DOHH2 (cell line): ENCODE data around the gene NELFCD.

Experiments used
- H3F3A ChIP-seq: fragments of 200-600 bp; sonication (generic), shearing (Covaris generic); 2 replicates; pipeline ENCODE4 v1.6.0; 2016; ENCODE audit warnings: antibody characterized with exemption, mild to moderate bottlenecking; ENCODE audit not compliant: control insufficient read depth, insufficient read depth
- H3K27ac ChIP-seq: fragments of 200-600 bp; sonication (generic); 2 replicates; pipeline ENCODE4 v1.5.1; 2014; ENCODE audit warnings: low read depth, mild to moderate bottlenecking, low read length, moderate library complexity
- H3K27me3 ChIP-seq: fragments of 200-600 bp; sonication (generic); 2 replicates; pipeline ENCODE4 v1.6.1; 2014; ENCODE audit warnings: mild to moderate bottlenecking, low read length, mixed read lengths; ENCODE audit not compliant: control insufficient read depth
- H3K36me3 ChIP-seq: fragments of 200-600 bp; sonication (generic); 2 replicates; pipeline ENCODE4 v1.6.1; 2014; ENCODE audit warnings: mild to moderate bottlenecking, low read length, moderate library complexity, mixed read lengths; ENCODE audit not compliant: control insufficient read depth
- H3K4me1 ChIP-seq: fragments of 200-600 bp; sonication (generic); 2 replicates; pipeline ENCODE4 v1.6.1; 2014; ENCODE audit warnings: mild to moderate bottlenecking, low read length, mixed read lengths; ENCODE audit not compliant: control insufficient read depth
- H3K4me2 ChIP-seq: fragments of 200-600 bp; sonication (generic); 2 replicates; pipeline ENCODE4 v1.6.0; 2014; ENCODE audit warnings: mild to moderate bottlenecking, low read length, moderate library complexity
- H3K4me3 ChIP-seq: fragments of 200-600 bp; sonication (generic); 2 replicates; pipeline ENCODE4 v1.5.1; 2014; ENCODE audit warnings: mild to moderate bottlenecking, low read length, mixed read lengths
- H3K79me2 ChIP-seq: fragments of 200-600 bp; sonication (generic); 2 replicates; pipeline ENCODE4 v1.6.1; 2014; ENCODE audit warnings: mild to moderate bottlenecking, low read length, mixed read lengths; ENCODE audit not compliant: control insufficient read depth
- H3K9me2 ChIP-seq: fragments of 200-600 bp; sonication (generic); replicated peaks from 2 replicates; pipeline ENCODE4 v1.6.1; 2014; ENCODE audit warnings: mild to moderate bottlenecking, low read length, mixed read lengths; ENCODE audit not compliant: control insufficient read depth
- H3K9me3 ChIP-seq: fragments of 200-600 bp; sonication (generic); 2 replicates; pipeline ENCODE4 v1.6.1; 2014; ENCODE audit warnings: antibody characterized with exemption, low read length, mixed read lengths; ENCODE audit not compliant: control insufficient read depth, insufficient read depth
- H4K20me1 ChIP-seq: fragments of 200-600 bp; sonication (generic); 2 replicates; pipeline ENCODE4 v1.6.0; 2014; ENCODE audit warnings: low read depth, mild to moderate bottlenecking, antibody characterized with exemption, low read length, moderate library complexity; ENCODE audit not compliant: control insufficient read depth, insufficient read depth
- EZH2phosphoT487 ChIP-seq: fragments of 200-600 bp; sonication (generic); IDR thresholded peaks from 2 replicates; pipeline ENCODE4 v1.6.1; 2017; ENCODE audit warnings: borderline replicate concordance, mild to moderate bottlenecking, antibody characterized with exemption, low read length, moderate library complexity, mixed read lengths
- TF ChIP-seq, protein P1 (sequence below): fragments of 200-600 bp; sonication (generic); IDR thresholded peaks from one replicate; pipeline ENCODE4 v1.5.1; 2014; ENCODE audit warnings: antibody characterized with exemption, mild to moderate bottlenecking, low read depth, low read length; ENCODE audit not compliant: poor library complexity, severe bottlenecking

Gene NELFCD

DNA sequence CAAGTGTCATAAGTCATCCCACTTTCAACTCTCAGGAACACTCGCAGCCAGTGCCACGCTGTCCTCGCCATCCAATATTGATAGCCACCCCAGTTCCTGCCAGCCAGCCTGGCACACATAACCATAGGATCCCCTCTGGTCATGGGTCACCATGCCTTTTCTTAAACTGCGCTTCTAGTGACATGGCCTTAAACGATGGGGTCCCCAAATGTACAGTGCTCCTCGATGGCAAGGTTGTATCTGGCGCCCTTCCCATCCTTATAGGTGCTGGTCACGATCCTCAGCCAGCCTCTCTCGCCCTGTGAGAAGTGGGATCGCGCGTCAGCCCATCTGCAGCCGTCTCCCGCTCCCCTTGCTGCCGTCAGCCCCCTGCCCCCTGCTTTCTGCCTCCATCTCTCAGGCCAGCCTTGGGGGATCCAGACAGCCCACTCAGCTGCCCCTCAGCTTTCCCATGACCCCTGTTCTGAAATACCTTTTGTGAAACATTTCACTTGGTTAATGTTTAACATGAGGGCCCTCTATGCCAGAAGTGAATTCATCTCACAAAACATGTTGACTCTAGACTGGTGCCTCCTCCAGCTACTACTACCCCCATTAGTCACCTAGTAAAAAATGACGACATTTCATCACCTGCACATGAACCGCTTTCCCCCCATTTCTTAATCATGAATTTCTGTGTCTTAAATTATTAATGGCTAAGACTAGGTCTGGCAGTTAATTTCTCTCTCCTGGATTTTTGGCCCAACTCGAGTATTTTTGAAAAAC is 14.6 kb downstream of the NELFCD start:
- TF ChIP-seq EZH2phosphoT487: no peak
- TF ChIP-seq, protein P1, sequence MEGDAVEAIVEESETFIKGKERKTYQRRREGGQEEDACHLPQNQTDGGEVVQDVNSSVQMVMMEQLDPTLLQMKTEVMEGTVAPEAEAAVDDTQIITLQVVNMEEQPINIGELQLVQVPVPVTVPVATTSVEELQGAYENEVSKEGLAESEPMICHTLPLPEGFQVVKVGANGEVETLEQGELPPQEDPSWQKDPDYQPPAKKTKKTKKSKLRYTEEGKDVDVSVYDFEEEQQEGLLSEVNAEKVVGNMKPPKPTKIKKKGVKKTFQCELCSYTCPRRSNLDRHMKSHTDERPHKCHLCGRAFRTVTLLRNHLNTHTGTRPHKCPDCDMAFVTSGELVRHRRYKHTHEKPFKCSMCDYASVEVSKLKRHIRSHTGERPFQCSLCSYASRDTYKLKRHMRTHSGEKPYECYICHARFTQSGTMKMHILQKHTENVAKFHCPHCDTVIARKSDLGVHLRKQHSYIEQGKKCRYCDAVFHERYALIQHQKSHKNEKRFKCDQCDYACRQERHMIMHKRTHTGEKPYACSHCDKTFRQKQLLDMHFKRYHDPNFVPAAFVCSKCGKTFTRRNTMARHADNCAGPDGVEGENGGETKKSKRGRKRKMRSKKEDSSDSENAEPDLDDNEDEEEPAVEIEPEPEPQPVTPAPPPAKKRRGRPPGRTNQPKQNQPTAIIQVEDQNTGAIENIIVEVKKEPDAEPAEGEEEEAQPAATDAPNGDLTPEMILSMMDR: no peak
- no peak overlapping the region for H3K4me3 ChIP-seq
- H3K36me3 ChIP-seq: peaks cover 90% of the 10 kb centered on the region
- peaks cover 13% of the 10 kb centered on the region for H3K79me2 ChIP-seq
- H3K27me3 ChIP-seq: no peaks in the 10 kb centered on the region
- no peak overlapping the region for H3K4me2 ChIP-seq
- peaks cover 43% of the 10 kb centered on the region for H3F3A ChIP-seq
- H3K9me3 ChIP-seq: no peaks in the 10 kb centered on the region
- H3K27ac ChIP-seq: no peak overlapping the region
- no peaks in the 10 kb centered on the region; the same call in 1 of the 2 replicates for H4K20me1 ChIP-seq
- H3K9me2 ChIP-seq: no peaks in the 10 kb centered on the region
- H3K4me1 ChIP-seq: peaks cover 19% of the 10 kb centered on the region

DNA sequence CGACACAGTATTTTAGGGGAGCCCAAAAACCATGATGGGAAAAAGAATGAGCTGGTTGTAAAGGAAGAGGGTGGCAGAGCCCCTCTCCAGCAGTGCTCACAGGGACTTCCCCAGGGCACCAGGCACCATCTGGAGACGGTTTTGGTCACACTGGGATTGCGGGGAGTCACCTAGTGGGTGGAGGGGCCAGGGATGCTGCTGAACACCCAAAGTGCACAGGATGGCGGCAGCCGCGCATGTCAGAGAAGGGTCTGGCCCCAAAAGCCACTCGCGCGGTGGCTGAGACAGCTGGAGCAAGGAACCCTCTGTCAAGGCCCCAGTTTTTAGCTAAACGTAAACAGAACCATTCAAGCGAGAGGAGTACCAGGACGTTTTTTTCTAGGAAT is 15.2 kb downstream of the NELFCD start:
- TF ChIP-seq, protein P1: no peak
- no peak for TF ChIP-seq EZH2phosphoT487
- H3F3A ChIP-seq: peaks cover 40% of the 10 kb centered on the region
- H4K20me1 ChIP-seq: no peaks in the 10 kb centered on the region; the same call in 1 of the 2 replicates
- peaks cover 14% of the 10 kb centered on the region for H3K79me2 ChIP-seq
- H3K27me3 ChIP-seq: no peaks in the 10 kb centered on the region
- H3K9me2 ChIP-seq: no peaks in the 10 kb centered on the region
- no peak overlapping the region for H3K4me3 ChIP-seq
- no peak overlapping the region for H3K27ac ChIP-seq
- no peak overlapping the region for H3K4me2 ChIP-seq
- no peaks in the 10 kb centered on the region for H3K9me3 ChIP-seq
- H3K4me1 ChIP-seq: peaks cover 19% of the 10 kb centered on the region
- peaks cover 90% of the 10 kb centered on the region for H3K36me3 ChIP-seq

DNA sequence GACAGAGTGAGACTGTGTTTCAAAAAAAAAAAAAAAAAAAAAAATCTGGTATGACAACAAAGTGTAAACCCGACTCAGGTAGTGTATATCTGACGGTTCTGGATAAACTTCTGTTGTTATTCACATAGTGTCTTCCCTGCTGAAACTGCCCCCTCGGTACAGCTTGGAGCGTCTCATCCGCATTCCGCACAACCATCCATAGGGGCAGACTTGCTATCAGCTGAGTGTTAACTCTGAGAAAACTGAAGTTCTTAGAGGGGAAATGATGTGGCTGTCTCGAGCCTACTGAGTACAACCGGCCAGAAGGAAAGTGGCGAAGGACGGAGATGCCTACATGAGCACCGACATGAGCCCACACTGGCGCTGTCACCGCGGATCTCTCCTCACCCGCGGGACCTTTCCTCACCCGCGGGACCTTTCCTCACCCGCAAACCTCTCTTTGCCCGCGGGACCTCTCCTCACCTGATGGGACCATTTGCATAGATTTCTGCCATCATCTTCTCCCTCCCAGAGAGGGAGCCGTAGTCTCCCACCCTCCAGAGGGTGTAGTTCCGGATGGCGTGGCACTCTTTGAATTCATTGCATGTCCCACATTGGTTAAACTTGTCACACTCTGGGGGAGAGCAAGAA is 16.2 kb downstream of the NELFCD start:
- H3F3A ChIP-seq: peaks cover 30% of the 10 kb centered on the region
- TF ChIP-seq, protein P1: no peak
- TF ChIP-seq EZH2phosphoT487: no peak
- H3K9me2 ChIP-seq: no peaks in the 10 kb centered on the region
- H4K20me1 ChIP-seq: no peaks in the 10 kb centered on the region; the same call in 1 of the 2 replicates
- H3K27ac ChIP-seq: no peak overlapping the region
- peaks cover 19% of the 10 kb centered on the region for H3K4me1 ChIP-seq
- no peak overlapping the region for H3K4me3 ChIP-seq
- no peak overlapping the region for H3K4me2 ChIP-seq
- H3K27me3 ChIP-seq: no peaks in the 10 kb centered on the region
- no peaks in the 10 kb centered on the region for H3K9me3 ChIP-seq
- peaks cover 90% of the 10 kb centered on the region for H3K36me3 ChIP-seq
- H3K79me2 ChIP-seq: peaks cover 23% of the 10 kb centered on the region
